ENCODE data around the gene PIK3AP1. TPM values are rescaled to one million over a fixed set of nuclear protein-coding genes. Genes with fewer than 3 reads are reported as not detected.

The PIK3AP1 gene
- total and polyA plus RNA-seq, 2 of the 8 experiments (the other 6 are each of a cell fraction or from before 2014, with no cell fraction given), result 1.9 to 4.5 TPM

GRCh38 chr10:96584035-96584434, 136.3 kb downstream of the PIK3AP1 start (continued):
- TF ChIP-seq ATF3 (IDR thresholded peaks at IDR 0.05; ENCODE audit: insufficient read depth, low read depth, low read length) (no peak), CTCF (IDR thresholded peaks at IDR 0.05; ENCODE audit: control extremely low read depth in 1 of 3, insufficient read depth in 1 of 3, low read depth in 1 of 3, low read length in 3 of 3) (no peak), JUND (IDR thresholded peaks at IDR 0.05; ENCODE audit: low read length) (no peak), SP2 (IDR thresholded peaks at IDR 0.05; ENCODE audit: low read length) (no peak), MAFK (IDR thresholded peaks at IDR 0.05; ENCODE audit: low read depth, low read length) (no peak), BACH1 (IDR thresholded peaks at IDR 0.05; ENCODE audit: low read length) (no peak)

All from H1 (cell line).